ENCODE data around the gene HMGN4.
A peak's percentile ranks its signal among the peaks of the same experiment; 100 is the strongest.

The HMGN4 gene

GRCh38 chr6:26577720-26578072 is 39.5 kb downstream of the HMGN4 start:
- DNase-seq (ENCODE audit: low read depth), result no peak

DNA sequence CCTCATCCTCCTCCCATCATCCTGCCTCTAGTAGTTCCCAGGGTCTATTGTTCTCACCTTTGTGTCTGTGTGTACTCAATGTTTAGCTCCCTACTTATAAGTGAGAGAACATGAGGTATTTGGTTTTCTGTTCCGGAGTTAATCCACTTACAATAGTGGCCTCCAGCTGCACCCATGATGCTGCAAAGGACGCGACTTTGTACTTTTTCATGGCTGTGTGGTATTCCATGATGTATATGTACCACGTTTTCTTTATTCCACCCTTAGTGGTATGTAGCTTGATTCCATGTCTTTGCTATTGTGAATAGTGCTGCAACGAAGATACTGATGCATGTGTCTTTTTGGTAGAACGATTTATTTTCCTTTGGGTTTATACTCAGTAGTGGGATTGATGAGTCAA is 40.1 kb downstream of the HMGN4 start:
- no peak for DNase-seq (ENCODE audit: low read depth)

DNA sequence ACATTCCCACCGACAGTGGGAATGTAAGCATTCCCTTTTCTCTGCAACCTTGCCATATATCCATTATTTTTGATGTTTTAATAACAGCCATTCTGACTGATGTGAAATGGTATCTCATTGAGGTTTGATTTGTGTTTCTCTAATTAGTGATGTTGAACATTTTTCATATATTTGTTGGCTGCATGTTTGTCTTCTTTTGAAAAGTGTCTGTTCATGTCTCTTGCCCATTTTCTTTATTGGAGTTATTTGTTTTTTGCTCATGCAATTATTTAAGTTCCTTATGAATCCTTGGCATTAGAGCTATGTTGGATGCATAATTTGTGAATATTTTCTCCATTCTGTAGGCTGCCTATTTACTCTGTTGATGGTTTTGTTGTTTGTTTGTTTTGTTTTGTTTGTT is 40.6 kb downstream of the HMGN4 start:
- no peak for DNase-seq (ENCODE audit: low read depth)

DNA sequence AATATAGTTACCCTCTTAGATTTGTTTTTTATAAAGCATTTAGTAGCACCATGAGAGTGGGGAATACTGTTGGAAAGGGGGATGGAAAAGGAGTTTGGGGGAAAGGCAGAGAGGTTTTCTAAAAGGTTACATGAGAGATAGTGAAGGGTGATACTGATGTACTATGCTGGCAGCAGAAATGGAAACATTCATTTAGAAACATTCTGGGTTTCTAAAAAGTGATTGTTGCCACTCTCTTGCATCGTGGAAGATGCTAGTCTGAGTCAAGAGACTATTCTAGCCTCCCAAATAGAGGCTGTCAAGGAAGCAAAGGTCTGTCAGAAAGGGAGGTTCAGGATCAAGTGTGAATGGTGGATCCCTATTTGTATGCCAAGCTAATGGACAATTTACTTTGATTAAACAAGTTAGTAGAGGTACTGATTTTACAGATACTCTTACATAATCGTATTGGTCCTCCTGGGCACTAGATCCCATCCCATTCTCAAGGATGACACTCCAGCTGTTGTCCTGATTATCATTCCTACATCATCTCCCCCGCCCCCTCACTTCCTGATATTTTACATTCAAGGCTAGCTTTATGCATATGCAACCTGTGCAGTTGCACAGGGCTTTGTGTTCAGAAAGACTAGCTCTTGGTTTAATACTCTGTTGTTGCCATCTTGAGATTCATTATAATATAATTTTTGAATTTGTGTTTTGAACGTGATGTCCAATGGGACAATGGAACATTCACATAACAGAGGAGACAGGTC is 43.2 kb downstream of the HMGN4 start:
- DNase-seq (ENCODE audit: low read depth), result no peak

GRCh38 chr6:26588965-26589364 is 50.8 kb downstream of the HMGN4 start:
- DNase-seq (ENCODE audit: low read depth), result no peak

DNA sequence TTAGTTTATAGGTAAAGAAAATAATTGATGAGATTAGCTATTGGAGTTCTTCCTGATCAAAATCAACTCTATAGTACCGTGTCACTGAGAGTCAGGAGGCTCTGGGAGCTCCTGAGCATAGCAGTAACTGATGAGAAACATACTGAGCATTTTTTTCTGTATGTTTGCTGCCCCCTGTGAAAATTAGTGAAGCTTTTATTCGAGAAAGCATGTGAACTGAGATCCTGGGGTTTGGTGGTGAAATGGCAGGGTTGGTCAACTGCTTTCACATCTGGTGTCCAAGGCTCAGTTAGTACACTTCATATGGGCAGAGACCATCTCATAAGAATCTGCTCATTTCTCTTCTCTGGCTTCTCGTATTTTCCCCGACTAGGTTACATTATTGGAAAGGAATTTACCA is 54.5 kb downstream of the HMGN4 start:
- no peak for DNase-seq (ENCODE audit: low read depth)

DNA sequence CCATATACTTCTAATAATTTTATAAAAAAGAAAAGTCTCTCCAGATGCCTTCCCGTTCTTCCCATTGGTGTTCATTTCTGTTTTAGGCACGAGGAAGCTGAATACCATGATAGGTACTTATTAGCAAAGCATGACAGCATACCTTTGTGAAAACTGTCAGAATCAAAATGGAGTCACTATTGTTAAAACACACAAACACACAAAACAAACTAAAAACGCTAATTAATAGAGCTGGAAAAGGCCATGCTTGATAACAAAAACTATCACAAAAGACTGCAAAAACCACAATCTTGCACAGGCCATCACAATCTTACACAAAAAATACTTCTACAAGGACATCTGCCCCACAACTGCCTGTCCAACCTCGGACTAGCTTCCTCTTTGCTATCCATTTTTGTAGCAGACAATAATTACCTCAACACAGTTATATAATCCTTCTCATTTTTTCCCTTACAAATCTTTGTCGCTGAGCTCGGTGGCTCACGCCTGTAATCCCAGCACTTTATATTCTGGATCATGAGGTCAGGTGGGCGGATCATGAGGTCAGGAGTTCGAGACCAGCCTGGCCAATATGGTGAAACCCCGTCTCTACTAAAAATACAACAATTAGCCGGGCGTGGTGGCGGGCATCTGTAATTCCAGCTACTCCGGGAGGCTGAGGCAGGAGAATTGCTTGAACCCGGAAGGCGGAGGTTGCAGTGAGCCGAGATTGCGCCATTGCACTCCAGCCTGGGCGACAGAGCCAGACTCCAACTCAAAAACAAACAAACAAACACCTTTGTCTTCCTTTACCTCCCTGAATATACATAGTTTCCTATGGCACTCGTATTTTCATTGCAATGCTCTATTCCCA is 55.3 kb downstream of the HMGN4 start:
- DNase-seq (ENCODE audit: low read depth), result no peak

- no peak for DNase-seq (ENCODE audit: low read depth)
Observed at GRCh38 chr6:26594131-26594498, 55.9 kb downstream of the HMGN4 start.

DNA sequence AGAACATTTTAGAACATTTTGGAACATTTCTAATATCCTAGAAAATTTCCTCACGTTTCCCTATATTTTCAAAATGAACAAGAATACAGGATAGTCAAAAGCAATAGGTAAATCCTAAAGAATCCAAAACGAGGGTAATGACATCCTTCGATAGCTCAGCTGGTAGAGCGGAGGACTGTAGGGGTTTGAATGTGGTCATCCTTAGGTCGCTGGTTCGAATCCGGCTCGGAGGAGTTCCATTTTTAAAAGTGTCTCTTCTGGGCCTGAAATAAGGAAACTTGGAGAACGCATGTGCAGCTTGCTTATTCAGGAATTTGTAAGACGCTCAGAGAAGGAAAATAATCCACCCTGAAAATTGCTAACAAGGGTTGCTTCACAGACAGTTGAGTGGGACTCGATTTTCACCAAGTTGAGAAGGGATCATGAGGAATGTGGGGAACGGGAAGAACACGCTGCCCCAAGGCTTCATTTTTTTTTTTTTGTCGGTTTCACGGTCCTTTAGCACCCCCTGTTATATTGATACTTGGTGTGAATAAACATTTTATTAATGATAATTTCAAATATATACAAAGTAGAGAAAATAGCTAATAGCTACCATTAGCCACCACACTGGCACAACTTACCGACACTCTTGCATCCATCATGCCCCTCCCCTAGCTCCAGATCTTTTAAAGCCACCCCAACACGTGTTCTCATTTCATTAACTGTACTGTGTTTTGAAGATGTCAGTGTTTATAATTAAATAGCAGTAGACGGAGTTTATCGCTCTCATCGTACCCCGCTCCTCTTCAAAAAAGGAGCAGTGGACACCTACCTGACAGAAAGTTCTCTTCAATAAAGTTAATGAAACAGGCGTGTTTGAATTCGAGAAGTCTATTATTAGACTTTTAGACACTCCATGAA is 56.8 kb downstream of the HMGN4 start:
- DNase-seq (ENCODE audit: low read depth), result peak; percentile 93

DNA sequence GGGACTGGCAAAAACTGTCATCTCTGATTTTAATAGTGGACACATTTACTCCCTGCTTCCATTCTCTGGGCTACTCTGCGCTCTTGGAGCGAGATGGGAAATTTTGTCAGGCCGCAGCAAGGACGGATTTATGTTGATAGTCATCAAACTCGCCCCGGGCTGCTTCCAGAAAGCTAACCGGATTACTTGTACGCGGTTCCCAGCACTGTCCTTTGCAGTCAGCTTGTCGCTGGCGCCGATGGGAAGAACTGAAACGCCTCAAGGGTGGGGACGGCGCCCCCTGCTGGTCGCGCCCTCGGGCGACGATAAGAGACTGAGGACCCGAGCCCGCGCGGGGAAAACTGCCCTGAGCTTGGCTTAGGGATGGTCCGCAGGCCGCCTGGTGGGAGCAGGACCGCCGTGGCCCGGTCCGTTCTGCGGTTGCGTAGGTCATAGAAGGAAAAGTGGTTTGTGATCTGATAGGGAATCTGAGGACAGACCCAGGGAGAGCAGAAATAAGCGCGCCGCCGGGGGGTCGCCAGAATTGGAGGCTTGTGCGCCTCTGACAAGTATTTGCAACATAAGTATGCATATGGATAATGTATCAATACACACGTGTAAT is 57.6 kb downstream of the HMGN4 start:
- DNase-seq (ENCODE audit: low read depth), result peak; percentile 78

Measured in iris pigment epithelial cell (primary cell).